K562 (cell line): ENCODE measurements around the gene ARHGEF38. TPM values are rescaled to one million over a fixed set of nuclear protein-coding genes. Genes with fewer than 3 reads are reported as not detected.

Experiments
- ELF1 ChIP-seq: fragments of 200-800 bp; sonication (Bioruptor generic); IDR thresholded peaks from 2 replicates; pipeline ENCODE4 v1.6.1; 2016; ENCODE audit warnings: missing genetic modification characterization, missing compliant biosample characterization
- LCOR ChIP-seq: sonication (generic); formaldehyde crosslinking; IDR thresholded peaks from 2 replicates; pipeline ENCODE4 v1.8.0; 2022; ENCODE audit warnings: mild to moderate bottlenecking, missing genetic modification reagents
- MAZ ChIP-seq, 2 experiments: fragments of 450-650 bp in 1 of 2; sonication (generic) in 1 of 2; formaldehyde crosslinking; IDR thresholded peaks in 1 of 2; conservative IDR thresholded peaks in 1 of 2; 2 replicates each; pipeline versions ENCODE4 v1.4.0 to v1.5.0; 2020; ENCODE audit warnings: mild to moderate bottlenecking in 1 of 2, missing genetic modification reagents in 1 of 2
- RB1 ChIP-seq: fragments of 450-650 bp; IDR thresholded peaks from 2 replicates; pipeline ENCODE4 v1.6.1; 2017; ENCODE audit warnings: low read depth, mild to moderate bottlenecking
- SIX5 ChIP-seq, 2 experiments: IDR thresholded peaks; 2 replicates each; pipeline ENCODE4 v1.6.1; 2011; ENCODE audit warnings: low read length in 2 of 2, borderline replicate concordance in 1 of 2, low read depth in 1 of 2, mild to moderate bottlenecking in 1 of 2, moderate library complexity in 1 of 2; ENCODE audit not compliant: insufficient read depth in 1 of 2
- TAL1 ChIP-seq: fragments of 450-650 bp; IDR thresholded peaks from 2 replicates; pipeline ENCODE4 v1.6.1; 2016; ENCODE audit warnings: mild to moderate bottlenecking
- ZKSCAN1 ChIP-seq: fragments of 150-350 bp; IDR thresholded peaks from 2 replicates; pipeline ENCODE4 v1.6.1; 2016; ENCODE audit warnings: low read depth, low read length
- ZNF140 ChIP-seq: fragments of 250-450 bp; sonication (Bioruptor Pico); IDR thresholded peaks from 2 replicates; pipeline ENCODE4 v1.8.0; 2021; ENCODE audit warnings: moderate library complexity, mild to moderate bottlenecking, inconsistent platforms
- ZNF232 ChIP-seq: sonication (generic); formaldehyde crosslinking; IDR thresholded peaks from 2 replicates; pipeline ENCODE4 v1.8.0; 2022; ENCODE audit warnings: mild to moderate bottlenecking, missing genetic modification reagents
- polyA plus RNA-seq, 8 experiments: library from polyadenylated mRNA; depleted of rRNA in 4 of 8; stranded (reverse) in 5 of 8; unstranded in 3 of 8; fragments of >200 nt; fragmentation: Nextera tagmentation in 2 of 8; fragmentation: Illumina TruSeq in 1 of 8; extraction: Ambion mirVana in 2 of 8; extraction: Trizol in 1 of 8; gene quantifications; 2 replicates each; pipeline versions ENCODE4 v1.2.1 to v1.2.3, GENCODE V29; 2011 to 2014; ENCODE audit warnings: inconsistent platforms in 1 of 8, missing spikeins in 1 of 8
- total RNA-seq, 7 experiments: library from RNA; depleted of rRNA in 6 of 7; stranded (reverse); fragments of >200 nt in 6 of 7; fragmentation: Illumina TruSeq in 2 of 7; extraction: Trizol in 2 of 7; gene quantifications; 2 replicates each; pipeline versions ENCODE4 v1.2.1 to v1.2.3, GENCODE V29; 2011 to 2021; ENCODE audit warnings: low replicate concordance in 1 of 7
- TF ChIP-seq, protein P1 (sequence below): sonication (generic); IDR thresholded peaks from 2 replicates; pipeline ENCODE4 v1.6.1; 2016
- TF ChIP-seq, protein P2 (sequence below): fragments of 250-450 bp; sonication (Bioruptor Pico); IDR thresholded peaks from 2 replicates; pipeline ENCODE4 v1.4.0; 2020
- TF ChIP-seq, protein P3 (sequence below), 2 experiments: fragments of 150-350 bp in 1 of 2; IDR thresholded peaks; 2 replicates each; pipeline ENCODE4 v1.6.1; 2012 to 2016; ENCODE audit warnings: low read depth in 2 of 2, low read length in 2 of 2, mild to moderate bottlenecking in 1 of 2, moderate library complexity in 1 of 2
- TF ChIP-seq, protein P4 (sequence below), 2 experiments: fragments of 450-650 bp in 1 of 2; sonication (generic) in 1 of 2; formaldehyde crosslinking; conservative IDR thresholded peaks; 2 replicates each; pipeline versions ENCODE4 v1.4.0 to v1.8.1; 2020 to 2022; ENCODE audit warnings: mild to moderate bottlenecking in 1 of 2, missing genetic modification reagents in 1 of 2
- TF ChIP-seq, protein P5 (sequence below): sonication (generic); formaldehyde crosslinking; IDR thresholded peaks from 2 replicates; pipeline ENCODE4 v1.8.1; 2023; ENCODE audit warnings: mild to moderate bottlenecking, missing genetic modification reagents

The ARHGEF38 gene
- total and polyA plus RNA-seq, 9 of the 15 experiments (the other 6 are each of a cell fraction or from before 2014, with no cell fraction given), result 0.17 TPM; not detected in 8

DNA sequence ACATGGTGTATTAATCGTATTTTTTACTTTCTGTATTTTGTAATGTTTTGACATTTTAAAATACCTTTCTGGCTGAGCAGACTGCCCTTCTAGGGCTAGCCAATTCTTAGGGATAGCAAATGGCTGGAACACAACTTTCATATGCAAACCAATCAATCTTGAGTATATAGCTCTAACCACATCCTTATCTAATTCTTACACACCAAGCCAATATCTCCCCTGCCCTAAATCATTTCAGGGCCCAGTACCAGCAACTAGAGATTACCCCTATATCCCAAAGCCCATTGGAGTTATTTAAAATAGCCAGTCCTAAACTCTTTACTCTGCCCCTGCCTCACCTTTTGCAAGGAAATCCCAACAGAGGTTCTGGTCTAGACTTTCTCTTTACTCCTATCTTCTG, 97.8 kb downstream of the ARHGEF38 start (continued):
- TF ChIP-seq SIX5 (IDR thresholded peaks at IDR 0.05; ENCODE audit: borderline replicate concordance in 1 of 2, insufficient read depth in 1 of 2, low read depth in 1 of 2, low read length in 2 of 2), result no peak
- no peak for TF ChIP-seq ZNF232 (CRISPR knock-in tag)
- TF ChIP-seq, protein P1, sequence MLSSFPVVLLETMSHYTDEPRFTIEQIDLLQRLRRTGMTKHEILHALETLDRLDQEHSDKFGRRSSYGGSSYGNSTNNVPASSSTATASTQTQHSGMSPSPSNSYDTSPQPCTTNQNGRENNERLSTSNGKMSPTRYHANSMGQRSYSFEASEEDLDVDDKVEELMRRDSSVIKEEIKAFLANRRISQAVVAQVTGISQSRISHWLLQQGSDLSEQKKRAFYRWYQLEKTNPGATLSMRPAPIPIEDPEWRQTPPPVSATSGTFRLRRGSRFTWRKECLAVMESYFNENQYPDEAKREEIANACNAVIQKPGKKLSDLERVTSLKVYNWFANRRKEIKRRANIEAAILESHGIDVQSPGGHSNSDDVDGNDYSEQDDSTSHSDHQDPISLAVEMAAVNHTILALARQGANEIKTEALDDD, result 0 out of 2 replicates have a peak, but pooled peaks have one; percentile 24
- TF ChIP-seq LCOR (CRISPR knock-in tag), result no peak
- TF ChIP-seq, protein P2, sequence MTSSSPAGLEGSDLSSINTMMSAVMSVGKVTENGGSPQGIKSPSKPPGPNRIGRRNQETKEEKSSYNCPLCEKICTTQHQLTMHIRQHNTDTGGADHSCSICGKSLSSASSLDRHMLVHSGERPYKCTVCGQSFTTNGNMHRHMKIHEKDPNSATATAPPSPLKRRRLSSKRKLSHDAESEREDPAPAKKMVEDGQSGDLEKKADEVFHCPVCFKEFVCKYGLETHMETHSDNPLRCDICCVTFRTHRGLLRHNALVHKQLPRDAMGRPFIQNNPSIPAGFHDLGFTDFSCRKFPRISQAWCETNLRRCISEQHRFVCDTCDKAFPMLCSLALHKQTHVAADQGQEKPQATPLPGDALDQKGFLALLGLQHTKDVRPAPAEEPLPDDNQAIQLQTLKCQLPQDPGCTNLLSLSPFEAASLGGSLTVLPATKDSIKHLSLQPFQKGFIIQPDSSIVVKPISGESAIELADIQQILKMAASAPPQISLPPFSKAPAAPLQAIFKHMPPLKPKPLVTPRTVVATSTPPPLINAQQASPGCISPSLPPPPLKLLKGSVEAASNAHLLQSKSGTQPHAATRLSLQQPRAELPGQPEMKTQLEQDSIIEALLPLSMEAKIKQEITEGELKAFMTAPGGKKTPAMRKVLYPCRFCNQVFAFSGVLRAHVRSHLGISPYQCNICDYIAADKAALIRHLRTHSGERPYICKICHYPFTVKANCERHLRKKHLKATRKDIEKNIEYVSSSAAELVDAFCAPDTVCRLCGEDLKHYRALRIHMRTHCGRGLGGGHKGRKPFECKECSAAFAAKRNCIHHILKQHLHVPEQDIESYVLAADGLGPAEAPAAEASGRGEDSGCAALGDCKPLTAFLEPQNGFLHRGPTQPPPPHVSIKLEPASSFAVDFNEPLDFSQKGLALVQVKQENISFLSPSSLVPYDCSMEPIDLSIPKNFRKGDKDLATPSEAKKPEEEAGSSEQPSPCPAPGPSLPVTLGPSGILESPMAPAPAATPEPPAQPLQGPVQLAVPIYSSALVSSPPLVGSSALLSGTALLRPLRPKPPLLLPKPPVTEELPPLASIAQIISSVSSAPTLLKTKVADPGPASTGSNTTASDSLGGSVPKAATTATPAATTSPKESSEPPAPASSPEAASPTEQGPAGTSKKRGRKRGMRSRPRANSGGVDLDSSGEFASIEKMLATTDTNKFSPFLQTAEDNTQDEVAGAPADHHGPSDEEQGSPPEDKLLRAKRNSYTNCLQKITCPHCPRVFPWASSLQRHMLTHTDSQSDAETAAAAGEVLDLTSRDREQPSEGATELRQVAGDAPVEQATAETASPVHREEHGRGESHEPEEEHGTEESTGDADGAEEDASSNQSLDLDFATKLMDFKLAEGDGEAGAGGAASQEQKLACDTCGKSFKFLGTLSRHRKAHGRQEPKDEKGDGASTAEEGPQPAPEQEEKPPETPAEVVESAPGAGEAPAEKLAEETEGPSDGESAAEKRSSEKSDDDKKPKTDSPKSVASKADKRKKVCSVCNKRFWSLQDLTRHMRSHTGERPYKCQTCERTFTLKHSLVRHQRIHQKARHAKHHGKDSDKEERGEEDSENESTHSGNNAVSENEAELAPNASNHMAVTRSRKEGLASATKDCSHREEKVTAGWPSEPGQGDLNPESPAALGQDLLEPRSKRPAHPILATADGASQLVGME, result no peak
- TF ChIP-seq TAL1, result peak; percentile 78
- TF ChIP-seq, protein P3, sequence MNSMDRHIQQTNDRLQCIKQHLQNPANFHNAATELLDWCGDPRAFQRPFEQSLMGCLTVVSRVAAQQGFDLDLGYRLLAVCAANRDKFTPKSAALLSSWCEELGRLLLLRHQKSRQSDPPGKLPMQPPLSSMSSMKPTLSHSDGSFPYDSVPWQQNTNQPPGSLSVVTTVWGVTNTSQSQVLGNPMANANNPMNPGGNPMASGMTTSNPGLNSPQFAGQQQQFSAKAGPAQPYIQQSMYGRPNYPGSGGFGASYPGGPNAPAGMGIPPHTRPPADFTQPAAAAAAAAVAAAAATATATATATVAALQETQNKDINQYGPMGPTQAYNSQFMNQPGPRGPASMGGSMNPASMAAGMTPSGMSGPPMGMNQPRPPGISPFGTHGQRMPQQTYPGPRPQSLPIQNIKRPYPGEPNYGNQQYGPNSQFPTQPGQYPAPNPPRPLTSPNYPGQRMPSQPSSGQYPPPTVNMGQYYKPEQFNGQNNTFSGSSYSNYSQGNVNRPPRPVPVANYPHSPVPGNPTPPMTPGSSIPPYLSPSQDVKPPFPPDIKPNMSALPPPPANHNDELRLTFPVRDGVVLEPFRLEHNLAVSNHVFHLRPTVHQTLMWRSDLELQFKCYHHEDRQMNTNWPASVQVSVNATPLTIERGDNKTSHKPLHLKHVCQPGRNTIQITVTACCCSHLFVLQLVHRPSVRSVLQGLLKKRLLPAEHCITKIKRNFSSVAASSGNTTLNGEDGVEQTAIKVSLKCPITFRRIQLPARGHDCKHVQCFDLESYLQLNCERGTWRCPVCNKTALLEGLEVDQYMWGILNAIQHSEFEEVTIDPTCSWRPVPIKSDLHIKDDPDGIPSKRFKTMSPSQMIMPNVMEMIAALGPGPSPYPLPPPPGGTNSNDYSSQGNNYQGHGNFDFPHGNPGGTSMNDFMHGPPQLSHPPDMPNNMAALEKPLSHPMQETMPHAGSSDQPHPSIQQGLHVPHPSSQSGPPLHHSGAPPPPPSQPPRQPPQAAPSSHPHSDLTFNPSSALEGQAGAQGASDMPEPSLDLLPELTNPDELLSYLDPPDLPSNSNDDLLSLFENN (IDR thresholded peaks at IDR 0.05; ENCODE audit: low read depth in 2 of 2, low read length in 2 of 2), result no peak
- TF ChIP-seq, protein P4, sequence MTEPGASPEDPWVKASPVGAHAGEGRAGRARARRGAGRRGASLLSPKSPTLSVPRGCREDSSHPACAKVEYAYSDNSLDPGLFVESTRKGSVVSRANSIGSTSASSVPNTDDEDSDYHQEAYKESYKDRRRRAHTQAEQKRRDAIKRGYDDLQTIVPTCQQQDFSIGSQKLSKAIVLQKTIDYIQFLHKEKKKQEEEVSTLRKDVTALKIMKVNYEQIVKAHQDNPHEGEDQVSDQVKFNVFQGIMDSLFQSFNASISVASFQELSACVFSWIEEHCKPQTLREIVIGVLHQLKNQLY (CRISPR knock-in tag; conservative IDR thresholded peaks at IDR 0.05), result no peak
- TF ChIP-seq, protein P5, sequence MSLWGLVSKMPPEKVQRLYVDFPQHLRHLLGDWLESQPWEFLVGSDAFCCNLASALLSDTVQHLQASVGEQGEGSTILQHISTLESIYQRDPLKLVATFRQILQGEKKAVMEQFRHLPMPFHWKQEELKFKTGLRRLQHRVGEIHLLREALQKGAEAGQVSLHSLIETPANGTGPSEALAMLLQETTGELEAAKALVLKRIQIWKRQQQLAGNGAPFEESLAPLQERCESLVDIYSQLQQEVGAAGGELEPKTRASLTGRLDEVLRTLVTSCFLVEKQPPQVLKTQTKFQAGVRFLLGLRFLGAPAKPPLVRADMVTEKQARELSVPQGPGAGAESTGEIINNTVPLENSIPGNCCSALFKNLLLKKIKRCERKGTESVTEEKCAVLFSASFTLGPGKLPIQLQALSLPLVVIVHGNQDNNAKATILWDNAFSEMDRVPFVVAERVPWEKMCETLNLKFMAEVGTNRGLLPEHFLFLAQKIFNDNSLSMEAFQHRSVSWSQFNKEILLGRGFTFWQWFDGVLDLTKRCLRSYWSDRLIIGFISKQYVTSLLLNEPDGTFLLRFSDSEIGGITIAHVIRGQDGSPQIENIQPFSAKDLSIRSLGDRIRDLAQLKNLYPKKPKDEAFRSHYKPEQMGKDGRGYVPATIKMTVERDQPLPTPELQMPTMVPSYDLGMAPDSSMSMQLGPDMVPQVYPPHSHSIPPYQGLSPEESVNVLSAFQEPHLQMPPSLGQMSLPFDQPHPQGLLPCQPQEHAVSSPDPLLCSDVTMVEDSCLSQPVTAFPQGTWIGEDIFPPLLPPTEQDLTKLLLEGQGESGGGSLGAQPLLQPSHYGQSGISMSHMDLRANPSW (CRISPR knock-in tag), result no peak
- TF ChIP-seq ZKSCAN1, result no peak
- TF ChIP-seq ELF1 (tag), result no peak
- no peak for TF ChIP-seq MAZ (CRISPR knock-in tag; conservative IDR thresholded peaks at IDR 0.05 in 1 of 2, IDR thresholded peaks at IDR 0.05 in 1 of 2)
- no peak for TF ChIP-seq ZNF140 (CRISPR knock-in tag)
- TF ChIP-seq RB1, result no peak
